ENCODE data around the gene ZXDB. TPM values are rescaled to one million over a fixed set of nuclear protein-coding genes. Genes with fewer than 3 reads are reported as not detected.
A peak's percentile ranks its signal among the peaks of the same experiment; 100 is the strongest.
"Not testable (repeated sequence)": the region's sequence is repeated elsewhere in the genome, so short reads cannot be mapped to it uniquely, and the experiment has no call there.

ZXDB gene
- total and polyA plus RNA-seq, 2 of the 13 experiments (the other 11 are each of a cell fraction or from before 2014, with no cell fraction given), result 4.5 to 9.0 TPM

DNA sequence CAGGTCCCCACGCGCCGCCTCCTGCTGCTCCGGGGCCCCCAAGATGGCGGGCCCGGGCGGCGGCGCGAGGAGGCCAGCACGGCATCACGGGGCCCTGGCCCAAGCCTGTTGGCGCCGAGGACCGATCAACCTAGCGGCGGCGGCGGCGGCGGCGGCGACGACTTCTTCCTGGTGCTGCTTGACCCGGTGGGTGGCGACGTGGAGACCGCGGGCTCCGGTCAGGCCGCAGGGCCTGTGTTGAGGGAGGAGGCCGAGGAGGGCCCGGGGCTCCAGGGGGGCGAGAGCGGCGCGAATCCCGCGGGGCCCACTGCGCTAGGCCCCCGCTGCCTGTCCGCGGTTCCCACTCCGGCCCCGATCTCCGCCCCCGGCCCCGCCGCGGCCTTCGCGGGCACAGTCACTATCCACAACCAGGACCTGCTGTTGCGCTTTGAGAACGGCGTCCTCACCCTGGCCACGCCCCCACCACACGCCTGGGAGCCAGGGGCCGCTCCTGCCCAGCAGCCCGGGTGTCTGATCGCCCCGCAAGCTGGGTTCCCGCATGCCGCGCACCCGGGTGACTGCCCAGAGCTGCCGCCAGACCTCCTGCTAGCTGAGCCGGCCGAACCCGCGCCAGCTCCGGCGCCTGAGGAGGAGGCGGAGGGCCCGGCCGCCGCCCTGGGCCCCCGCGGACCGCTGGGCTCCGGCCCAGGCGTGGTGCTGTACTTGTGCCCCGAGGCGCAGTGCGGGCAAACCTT is 516 bp downstream of the ZXDB start:
- DNase-seq (ENCODE audit: low spot score); H4K20me1 ChIP-seq (ENCODE audit: insufficient read depth, low read length); FAIRE-seq; H3K27me3 ChIP-seq (ENCODE audit: control insufficient read depth in 1 of 2, insufficient read depth in 2 of 2, low read length in 2 of 2); H3K36me3 ChIP-seq (replicated peaks in 1 of 2; ENCODE audit: control insufficient read depth in 1 of 2, insufficient read depth in 2 of 2, low read length in 2 of 2); intact Hi-C loops (cut with micrococcal nuclease; ENCODE audit: unreplicated experiment); H2AFZ ChIP-seq (ENCODE audit: low read length); H3K9me3 ChIP-seq (ENCODE audit: low read length); CTCF ChIA-PET (ENCODE audit: low intra/inter-chr PET ratio, low total read pairs); BruUV-seq (replicated peaks); TF ChIP-seq MAZ (IDR thresholded peaks at IDR 0.05; ENCODE audit: borderline replicate concordance, low read depth, low read length): not testable (repeated sequence)
- peaks cover 25% of the 10 kb centered on the region for H3K4me1 ChIP-seq (ENCODE audit: insufficient read depth, low read length)
- peaks cover 21% of the 10 kb centered on the region for H3K79me2 ChIP-seq (ENCODE audit: insufficient read depth, low read length)
- peak overlapping the region; percentile 62 for H3K4me2 ChIP-seq (ENCODE audit: low read depth, low read length)
- peak overlapping the region; percentile 77 for H3K27ac ChIP-seq (ENCODE audit: extremely low read length, insufficient read depth, low read length)
- WGBS (ENCODE audit: low lambda C conversion rate), result no CpG with 5 or more reads among the region's 84 CpGs
- H3K4me3 ChIP-seq (replicated peaks in 1 of 3; ENCODE audit: insufficient read depth in 1 of 3, low read depth in 2 of 3, low read length in 3 of 3), result peak overlapping the region; percentile 52 to 73 (median 64); a peak in 5 of 6 replicates
- in situ Hi-C loops (cut with HindIII; ENCODE audit: extremely low pct_ligation_motif_present, low pct_unique_long_range_greater_than_20kb), result loop anchor here (5.0 to 25.0 kb wide), 2 partner anchors 50 to 320 kb away; partner anchors contain the start of gene ZXDA
- peak overlapping the region; percentile 73 for H3K9ac ChIP-seq (ENCODE audit: insufficient read depth, low read depth, low read length)
- ATAC-seq, result peak; percentile 85
- POLR2A ChIA-PET, result interaction anchor here (1.4 kb wide), 1 partner anchor 48 kb away, joined by 11 read pairs; no protein-coding TSS in a partner anchor
- 0 out of 2 replicates have a peak, but pooled peaks have one; percentile 31 for TF ChIP-seq HES4 (CRISPR knock-in tag; IDR thresholded peaks at IDR 0.05; ENCODE audit: borderline replicate concordance)
- peak; percentile 72 for TF ChIP-seq ZNF687 (CRISPR knock-in tag; IDR thresholded peaks at IDR 0.05)
- TF ChIP-seq POLR2G (IDR thresholded peaks at IDR 0.05; ENCODE audit: low read depth, low read length), result peak; percentile 43; the same call in 1 of the 2 replicates
- peak; percentile 54 for TF ChIP-seq YY1 (IDR thresholded peaks at IDR 0.05; ENCODE audit: insufficient read depth, insufficient replicate concordance, low read depth, low read length)
- TF ChIP-seq ZFY (CRISPR knock-in tag; IDR thresholded peaks at IDR 0.05), result peak; percentile 85
- peak; percentile 36; the same call in 1 of the 2 replicates for TF ChIP-seq GABPB1 (CRISPR knock-in tag; IDR thresholded peaks at IDR 0.05)
- TF ChIP-seq ZFX (CRISPR knock-in tag; IDR thresholded peaks at IDR 0.05; ENCODE audit: low read depth), result peak; percentile 85
- TF ChIP-seq TAF1 (CRISPR knock-in tag; IDR thresholded peaks at IDR 0.05), result peak; percentile 26
- peak; percentile 47; the same call in 1 of the 2 replicates for TF ChIP-seq SPEN (CRISPR knock-in tag; IDR thresholded peaks at IDR 0.05; ENCODE audit: low read depth)
- 0 out of 2 replicates have a peak, but pooled peaks have one; percentile 28 for TF ChIP-seq KDM5B (CRISPR knock-in tag; IDR thresholded peaks at IDR 0.05; ENCODE audit: borderline replicate concordance)
- peak; percentile 20; the same call in 1 of the 2 replicates for TF ChIP-seq ZMYM4 (CRISPR knock-in tag; IDR thresholded peaks at IDR 0.05)
- 0 out of 2 replicates have a peak, but pooled peaks have one; percentile 37 for TF ChIP-seq MAZ (CRISPR knock-in tag; IDR thresholded peaks at IDR 0.05; ENCODE audit: low read depth)
- TF ChIP-seq POGK (CRISPR knock-in tag; conservative IDR thresholded peaks at IDR 0.05), result 0 out of 2 replicates have a peak, but pooled peaks have one; percentile 32
- TF ChIP-seq YEATS4 (CRISPR knock-in tag; IDR thresholded peaks at IDR 0.05; ENCODE audit: borderline replicate concordance), result 0 out of 2 replicates have a peak, but pooled peaks have one; percentile 23
